Glomerular endothelial cell (primary cell): ENCODE data around the gene CELF2. TPM values are rescaled to one million over a fixed set of nuclear protein-coding genes. Genes with fewer than 3 reads are reported as not detected.
"Not testable (repeated sequence)": the region's sequence is repeated elsewhere in the genome, so short reads cannot be mapped to it uniquely, and the experiment has no call there.

Experiments
- DNase-seq: peaks from one replicate; pipeline ENCODE4 v3.0.0-alpha.2; 2011; ENCODE audit warnings: low read depth, low spot score; ENCODE audit errors: extremely low read depth
- total RNA-seq: library from RNA; depleted of rRNA; stranded (reverse); fragments of >200 nt; gene quantifications from 2 replicates; pipeline ENCODE4 v1.2.3, GENCODE V29; 2015

Gene CELF2
- total RNA-seq, result 31.3 and 37.6 TPM in 2 replicates

DNA sequence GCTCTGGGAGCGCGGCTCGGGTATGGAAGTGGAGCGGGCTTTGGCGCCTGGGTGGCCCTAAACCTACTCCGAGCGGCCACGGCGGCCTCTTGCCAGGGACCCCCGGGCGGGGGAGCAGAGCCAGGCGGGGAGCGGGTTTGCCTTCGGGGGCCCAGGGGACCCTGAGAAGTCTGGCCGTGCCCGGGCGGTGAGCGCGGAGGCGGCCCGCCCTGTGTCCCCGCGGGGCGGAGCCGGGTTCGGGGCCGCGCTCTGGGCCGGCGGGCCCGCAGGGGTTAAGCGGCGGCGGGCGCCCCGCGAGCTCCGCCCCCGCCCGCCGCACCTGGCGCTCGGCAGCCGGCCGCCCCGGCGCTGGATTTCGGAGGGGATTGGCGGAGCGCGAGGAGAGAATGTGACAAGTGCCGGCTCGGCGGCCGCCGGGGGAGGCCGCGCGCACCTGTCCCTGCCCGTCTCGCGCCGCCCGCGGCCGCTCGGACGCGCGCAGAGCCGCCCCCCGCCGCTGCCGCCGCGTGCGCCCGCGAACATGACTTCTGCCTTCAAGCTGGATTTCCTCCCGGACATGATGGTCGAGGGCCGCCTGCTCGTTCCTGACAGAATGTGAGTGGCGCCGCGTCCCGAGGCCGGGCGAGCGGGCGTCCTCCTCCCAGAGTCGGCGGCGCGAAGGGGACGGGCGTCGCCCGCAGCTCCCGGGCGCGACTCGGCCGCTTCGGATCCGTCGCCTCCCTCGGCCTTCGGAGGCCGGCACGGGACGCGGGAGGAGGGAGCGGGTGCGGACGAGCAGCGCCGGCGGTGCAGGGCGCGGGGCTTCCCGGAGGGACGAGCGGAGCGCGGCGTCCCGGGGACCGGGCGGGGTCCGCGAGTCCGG is at the start of gene CELF2:
Gene CELF2, plus strand, starts transcription at position 303 of the 862 bp plus-strand sequence. Its CDS starts 218 bp downstream, at position 521.
- no peak for DNase-seq

- DNase-seq, result no peak
These were observed 49.4 kb upstream of the CELF2 start for GRCh38 chr10:10968257-10968588.

DNA sequence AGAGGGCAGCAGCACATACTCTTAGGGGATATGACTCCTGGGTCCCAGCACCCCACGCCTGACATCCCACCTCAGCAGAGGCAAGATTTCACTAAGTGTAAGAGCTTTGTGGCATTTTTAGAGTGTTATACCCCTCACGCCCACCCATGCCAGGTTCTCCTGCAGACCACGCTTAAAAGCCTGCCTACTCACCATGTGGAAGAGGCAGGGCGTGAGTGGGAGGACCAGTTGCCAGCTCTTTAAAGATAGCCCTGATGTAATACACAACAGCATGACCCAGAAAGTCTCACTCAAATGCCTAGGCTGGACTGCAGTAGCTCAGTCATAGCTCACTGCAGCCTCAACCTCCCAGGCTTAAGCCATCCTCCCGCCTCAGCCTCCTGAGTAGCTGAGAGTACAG is 44.4 kb upstream of the CELF2 start:
- DNase-seq, result no peak

DNA sequence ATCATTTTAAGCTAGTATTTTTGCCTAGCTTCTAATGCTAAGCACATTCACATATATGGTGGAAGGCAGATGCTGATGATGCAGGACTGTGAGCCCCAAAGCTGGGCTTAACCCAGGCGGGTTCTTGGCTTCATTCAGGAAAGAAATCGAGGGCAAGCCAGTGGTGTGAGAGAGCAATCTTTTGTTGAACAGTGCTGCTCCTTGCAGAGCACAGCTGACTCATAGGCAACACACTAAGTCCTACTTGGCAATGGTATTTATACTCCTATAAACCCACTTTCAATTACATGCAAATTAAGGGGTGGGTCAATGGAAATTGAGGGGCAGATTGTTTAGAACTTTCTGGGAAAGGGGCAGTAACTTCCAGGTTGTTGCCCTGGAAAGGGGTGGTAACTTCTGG is 42.0 kb upstream of the CELF2 start:
- DNase-seq, result no peak

DNA sequence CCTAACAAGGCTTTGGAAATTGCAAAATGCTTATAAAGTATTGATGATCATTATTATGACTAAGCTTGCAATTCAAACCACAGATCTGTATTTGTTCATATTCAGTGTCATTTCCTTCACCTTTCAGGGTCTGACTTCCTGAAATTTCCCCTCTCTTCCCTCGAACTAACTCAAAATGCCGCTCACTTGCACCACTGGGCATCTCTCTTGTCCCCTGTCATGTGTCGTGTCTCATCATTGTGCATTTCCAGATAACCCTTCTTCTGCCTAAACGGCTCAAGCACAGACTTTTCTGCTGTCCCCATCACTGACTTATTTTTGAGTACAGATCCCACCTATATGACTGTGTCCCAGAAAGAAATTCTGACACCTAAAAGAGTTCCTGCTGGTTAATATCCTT is 41.0 kb upstream of the CELF2 start:
- DNase-seq, result no peak

GRCh38 chr10:10977226-10977956 is 40.3 kb upstream of the CELF2 start:
- no peak for DNase-seq

DNA sequence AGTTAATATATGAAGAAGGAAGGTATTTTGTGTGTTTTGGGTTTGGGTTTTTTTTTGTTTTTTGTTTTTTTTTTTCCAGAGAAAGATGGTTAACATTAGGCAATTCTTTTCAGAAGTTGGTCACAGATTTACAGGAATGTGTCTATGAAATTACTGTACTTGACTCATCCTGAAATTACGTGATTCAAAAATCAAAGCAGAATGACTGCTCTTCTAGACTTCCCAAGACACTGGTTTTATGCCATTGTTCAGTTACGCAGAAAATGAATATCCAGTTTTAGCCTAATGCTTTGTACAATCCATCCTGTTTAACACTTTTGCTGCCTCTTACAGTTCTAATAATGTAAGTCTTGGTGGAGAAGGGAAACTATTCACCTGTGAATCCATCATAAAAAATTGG is 39.7 kb upstream of the CELF2 start:
- no peak for DNase-seq

GRCh38 chr10:10985361-10985760 is 32.3 kb upstream of the CELF2 start:
- no peak for DNase-seq

- DNase-seq, result no peak
These were observed 31.1 kb upstream of the CELF2 start for GRCh38 chr10:10986606-10987005.

GRCh38 chr10:10987111-10987510 is 30.6 kb upstream of the CELF2 start:
- no peak for DNase-seq

- no peak for DNase-seq
These were observed 28.0 kb upstream of the CELF2 start for GRCh38 chr10:10989669-10990068.

DNA sequence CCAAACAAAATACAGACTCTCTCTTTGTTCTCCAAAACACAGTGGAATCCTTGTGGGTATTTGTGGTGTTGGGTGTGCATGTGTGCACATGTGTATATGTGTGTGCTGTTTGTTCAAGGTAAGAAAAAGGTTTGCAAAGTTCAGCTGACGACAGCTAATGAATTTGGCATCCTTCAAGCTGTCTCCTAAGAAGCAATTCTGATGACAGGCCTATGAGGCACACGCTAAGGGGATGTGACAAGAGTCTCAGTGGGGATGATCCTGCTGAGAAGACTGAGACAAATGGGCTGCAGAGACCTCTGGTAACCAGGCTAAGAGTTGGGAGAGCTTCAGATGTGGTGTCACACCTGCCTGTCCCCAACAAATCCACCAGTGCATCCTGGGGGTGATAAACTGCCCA is 26.5 kb upstream of the CELF2 start:
- DNase-seq, result no peak

DNA sequence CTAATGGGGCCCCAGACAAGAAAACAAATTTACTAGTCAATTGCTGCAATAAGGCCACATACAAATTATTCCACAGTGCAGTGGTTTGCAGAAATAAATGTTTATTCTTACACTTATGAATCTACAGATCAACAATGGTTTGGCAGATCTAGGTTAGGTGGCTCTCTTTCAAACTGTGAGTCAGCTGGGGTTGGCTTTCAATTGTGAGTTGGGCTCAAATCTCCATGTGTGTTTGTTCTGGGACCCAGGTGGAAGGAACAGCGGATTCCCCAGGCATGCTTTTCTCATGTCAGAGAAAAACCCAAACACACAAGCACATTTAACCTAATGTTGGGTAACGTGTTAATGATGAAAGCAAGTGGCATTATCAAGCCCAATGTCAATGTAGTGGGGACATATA is 25.6 kb upstream of the CELF2 start:
- DNase-seq, result no peak

GRCh38 chr10:10992961-10993714 is 24.5 kb upstream of the CELF2 start:
- no peak for DNase-seq

- no peak for DNase-seq
These were observed 23.9 kb upstream of the CELF2 start for GRCh38 chr10:10993785-10994184.

DNA sequence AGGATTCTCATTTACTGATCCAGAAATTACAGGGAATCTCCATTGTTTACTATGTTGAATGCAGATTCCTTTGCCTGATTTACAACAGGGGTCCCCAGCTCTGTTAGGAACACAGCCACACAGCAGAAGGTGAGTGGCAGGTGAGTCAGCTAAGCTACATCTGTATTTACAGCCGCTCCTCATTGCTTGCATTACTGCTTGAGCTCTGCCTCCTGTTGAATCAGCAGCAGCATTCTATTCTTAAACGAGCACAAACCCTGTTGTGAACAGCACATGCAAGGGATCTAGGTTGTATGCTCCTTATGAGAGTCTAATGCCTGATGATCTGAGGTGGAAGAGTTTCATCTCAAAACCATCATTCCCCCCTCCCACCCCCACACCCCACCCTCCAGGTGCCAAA is 23.3 kb upstream of the CELF2 start:
- DNase-seq, result no peak

DNA sequence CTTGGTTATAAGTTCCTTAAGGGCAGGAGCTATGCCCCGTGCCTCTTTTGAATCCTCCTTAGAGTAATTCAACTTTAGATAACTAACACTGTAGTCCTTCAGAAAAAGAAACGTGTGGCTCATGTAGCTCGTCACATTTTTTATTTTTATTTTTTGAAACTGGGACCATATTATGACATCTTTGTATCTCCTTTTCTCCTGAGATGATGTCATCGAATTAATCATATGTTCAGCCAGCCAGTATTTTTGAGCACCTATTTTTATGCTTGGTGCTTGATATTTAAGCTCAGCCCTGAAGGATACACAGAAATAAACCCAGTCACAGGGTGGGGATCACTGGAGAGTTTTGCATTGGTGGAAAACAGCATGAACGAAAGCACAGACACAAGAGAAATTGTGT is 22.6 kb upstream of the CELF2 start:
- no peak for DNase-seq

GRCh38 chr10:10996966-10997620 is 20.6 kb upstream of the CELF2 start:
- DNase-seq, result no peak

- not testable (repeated sequence) for DNase-seq
These were observed 18.2 kb upstream of the CELF2 start for GRCh38 chr10:10999501-10999900.

- no peak for DNase-seq
These were observed 15.2 kb upstream of the CELF2 start for GRCh38 chr10:11002485-11002884.

- no peak for DNase-seq
These were observed 14.8 kb upstream of the CELF2 start for GRCh38 chr10:11002916-11003315.
